Suprapubic skin (tissue), 3 donors: ENCODE measurements around the gene GALNT17.

ENCODE experiments used
- POLR2A ChIP-seq, 2 donors: fragments of 450-650 bp; IDR thresholded peaks; one replicate each; pipeline ENCODE4 v1.6.1; 2017; ENCODE audit warnings: antibody characterized with exemption in 2 of 2, mild to moderate bottlenecking in 2 of 2, moderate library complexity in 2 of 2
- TF ChIP-seq, protein P1 (sequence below), 2 donors: fragments of 200-600 bp in 1 of 2; fragments of 450-650 bp in 1 of 2; sonication (generic) in 1 of 2; IDR thresholded peaks; one replicate each; pipeline ENCODE4 v1.5.1; 2016 to 2019; ENCODE audit warnings: antibody characterized with exemption in 2 of 2, mild to moderate bottlenecking in 1 of 2, moderate library complexity in 1 of 2

DNA sequence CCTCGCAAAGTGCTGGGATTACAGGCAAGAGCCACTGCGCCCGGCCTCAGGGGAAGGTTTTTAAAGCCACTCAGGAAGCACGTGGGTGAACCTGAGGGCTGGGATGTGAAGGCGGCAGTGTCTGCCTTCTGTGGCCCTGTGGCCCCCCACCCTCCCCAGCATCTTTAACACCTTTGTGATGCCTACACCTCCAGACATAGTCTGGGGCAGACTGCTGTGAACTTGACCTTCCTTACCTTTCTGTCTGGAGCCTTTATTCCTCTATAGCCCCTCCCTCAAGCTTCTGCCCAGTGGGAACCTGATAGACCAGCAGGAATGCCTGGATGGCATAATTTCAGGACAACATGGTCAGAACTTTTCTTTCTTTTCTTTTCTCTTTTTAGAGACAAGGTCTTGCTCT lies 550.2 kb downstream of the GALNT17 start:
- TF ChIP-seq, protein P1, sequence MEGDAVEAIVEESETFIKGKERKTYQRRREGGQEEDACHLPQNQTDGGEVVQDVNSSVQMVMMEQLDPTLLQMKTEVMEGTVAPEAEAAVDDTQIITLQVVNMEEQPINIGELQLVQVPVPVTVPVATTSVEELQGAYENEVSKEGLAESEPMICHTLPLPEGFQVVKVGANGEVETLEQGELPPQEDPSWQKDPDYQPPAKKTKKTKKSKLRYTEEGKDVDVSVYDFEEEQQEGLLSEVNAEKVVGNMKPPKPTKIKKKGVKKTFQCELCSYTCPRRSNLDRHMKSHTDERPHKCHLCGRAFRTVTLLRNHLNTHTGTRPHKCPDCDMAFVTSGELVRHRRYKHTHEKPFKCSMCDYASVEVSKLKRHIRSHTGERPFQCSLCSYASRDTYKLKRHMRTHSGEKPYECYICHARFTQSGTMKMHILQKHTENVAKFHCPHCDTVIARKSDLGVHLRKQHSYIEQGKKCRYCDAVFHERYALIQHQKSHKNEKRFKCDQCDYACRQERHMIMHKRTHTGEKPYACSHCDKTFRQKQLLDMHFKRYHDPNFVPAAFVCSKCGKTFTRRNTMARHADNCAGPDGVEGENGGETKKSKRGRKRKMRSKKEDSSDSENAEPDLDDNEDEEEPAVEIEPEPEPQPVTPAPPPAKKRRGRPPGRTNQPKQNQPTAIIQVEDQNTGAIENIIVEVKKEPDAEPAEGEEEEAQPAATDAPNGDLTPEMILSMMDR (IDR thresholded peaks at IDR 0.05), result no peak
- no peak for TF ChIP-seq POLR2A (IDR thresholded peaks at IDR 0.05)
